Motor neuron (in vitro differentiated cells): ENCODE results near the gene SNAP47. TPM values are rescaled to one million over a fixed set of nuclear protein-coding genes. Genes with fewer than 3 reads are reported as not detected.
A peak's percentile ranks its signal among the peaks of the same experiment; 100 is the strongest.

Experiments
- ATAC-seq, 8 experiments: fragments of 200-7000 bp; cut with Tn5 transposase; replicated peaks in 6 of 8; 2 replicates each; pipeline ENCODE4 v1.8.0; 2021; ENCODE audit warnings: mild to moderate bottlenecking in 8 of 8, moderate library complexity in 8 of 8
- H3K27ac ChIP-seq, 2 donors: fragments of 250-450 bp; sonication (Bioruptor Pico); 2 replicates each; pipeline ENCODE4 v1.9.0; 2021; ENCODE audit warnings: antibody characterized with exemption in 2 of 2, mild to moderate bottlenecking in 2 of 2, moderate library complexity in 1 of 2
- H3K4me1 ChIP-seq, 2 donors: fragments of 250-450 bp; sonication (Bioruptor Pico); replicated peaks in 1 of 2; 2 replicates each; pipeline ENCODE4 v1.6.1; 2021; ENCODE audit warnings: antibody characterized with exemption in 2 of 2, mild to moderate bottlenecking in 2 of 2, moderate library complexity in 1 of 2
- H3K4me3 ChIP-seq, 5 donors: fragments of 250-450 bp; sonication (Bioruptor Pico); 2 replicates each; pipeline ENCODE4 v1.9.0; 2021; ENCODE audit warnings: antibody characterized with exemption in 5 of 5, mild to moderate bottlenecking in 5 of 5, moderate library complexity in 4 of 5
- WGBS, 10 experiments: fragments of 450-650 bp; shearing (Covaris generic); methylation state at CpG; one replicate each; pipeline ENCODE4 v1.0.0; 2022; 5-methylcytosine and 5-hydroxymethylcytosine counted together
- in situ Hi-C, 9 experiments: fragments of 400-800 bp; cut with MboI; loops; one replicate each; pipeline ENCODE4 v1.15.0; 2021; ENCODE audit warnings: low sequenced_read_pairs in 9 of 9, low pct_unique_long_range_greater_than_20kb in 2 of 9; ENCODE audit not compliant: unreplicated experiment in 9 of 9
- total RNA-seq, 8 experiments: library from RNA; unstranded; fragments of 300-600 nt; gene quantifications; 2 replicates each; pipeline versions ENCODE4 v1.2.3 to v1.2.4, GENCODE V29; 2022

SNAP47 gene
- total RNA-seq, 8 experiments from 2014 or later, result 26.6 to 56.0 (median 40.9) TPM

DNA sequence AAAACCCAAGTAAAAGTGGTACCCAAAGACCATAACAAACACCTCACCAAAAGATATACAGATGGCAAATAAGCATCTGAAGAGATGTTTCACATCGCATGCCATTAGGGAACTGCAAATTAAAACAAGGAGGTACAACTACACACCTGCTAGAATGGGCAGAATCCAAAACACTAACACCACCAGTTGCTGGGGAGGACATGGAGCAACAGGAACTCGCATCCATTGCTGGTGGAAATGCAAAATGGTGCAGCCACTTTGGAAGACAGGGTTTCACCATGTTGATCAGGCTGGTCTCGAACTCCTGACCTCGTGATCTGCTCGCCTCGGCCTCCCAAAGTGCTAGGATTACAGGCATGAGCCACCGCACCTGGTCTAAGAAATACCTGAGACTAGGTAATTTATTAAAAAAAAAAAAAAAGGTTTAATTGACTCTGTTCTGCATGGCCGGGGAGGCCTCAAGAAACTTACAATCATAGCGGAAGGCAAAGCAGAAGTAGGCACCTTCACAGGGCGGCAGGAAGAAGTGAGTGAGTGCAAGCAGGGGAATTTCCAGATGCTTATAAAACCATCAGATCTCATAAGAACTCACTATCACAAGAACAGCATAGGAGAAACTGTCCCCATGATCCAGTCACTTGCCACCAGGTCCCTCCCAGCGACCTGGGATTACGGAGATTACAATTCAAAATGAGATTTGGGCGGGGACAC, 50.0 kb downstream of the SNAP47 start:
- Histone ChIP-seq H3K27ac (no peak overlapping the region), H3K4me1 (peaks cover 7 to 10% of the 10 kb centered on the region in 2 donors), H3K4me3 (no peak overlapping the region)
- no peak for ATAC-seq
- WGBS, 10 experiments, result 83 to 98% (median 92%) methylated on average over 2 to 13 of the region's 13 CpGs
- in situ Hi-C loops, result loop anchor here in 5 of 9 experiments (25.0 kb wide), 2 partner anchors 152 to 177 kb away; partner anchors contain the start of gene WNT9A (in 4 of the 5)

DNA sequence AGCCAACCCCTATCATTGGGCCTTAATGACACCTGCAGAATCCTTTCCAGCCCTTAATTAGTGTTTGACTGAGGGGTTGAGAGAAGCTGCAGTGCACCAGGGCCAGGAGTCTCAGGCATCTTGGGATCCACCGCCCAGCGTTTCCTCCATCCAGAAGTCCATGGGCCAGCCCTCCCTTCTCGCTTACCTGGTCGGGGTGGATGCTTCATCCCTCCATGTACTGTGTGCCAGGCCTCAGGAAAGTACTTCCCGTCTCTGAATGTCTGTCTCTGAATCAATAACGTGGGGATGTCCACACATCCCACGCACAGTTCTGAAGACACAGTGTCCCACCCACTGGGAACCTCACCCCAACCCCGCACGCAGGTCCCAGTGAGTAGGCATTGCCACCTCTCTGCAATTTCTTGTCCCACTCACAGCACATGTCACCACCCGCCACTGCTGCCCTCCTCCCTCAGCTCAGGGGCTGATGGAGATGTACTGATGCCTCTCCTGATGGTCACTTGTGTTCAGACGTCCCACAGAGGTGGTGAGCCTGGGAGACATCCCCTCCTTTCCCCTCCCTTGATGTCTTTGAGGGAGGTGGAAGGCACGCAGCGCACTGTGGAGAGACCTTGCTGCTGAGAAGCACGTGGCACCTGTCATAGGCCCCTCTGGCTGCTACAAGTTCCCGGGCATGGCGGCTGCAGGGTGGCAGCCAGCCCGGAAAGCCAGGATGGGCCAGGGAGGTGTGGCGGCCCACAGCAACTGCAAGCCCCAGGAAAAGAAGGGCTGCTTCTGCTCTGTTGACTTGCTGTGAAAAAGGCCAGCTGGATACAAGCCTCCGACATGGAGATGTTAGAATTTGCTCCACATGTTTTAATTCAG, 50.8 kb downstream of the SNAP47 start:
- in situ Hi-C loops, result loop anchor here in 5 of 9 experiments (25.0 kb wide), 2 partner anchors 151 to 176 kb away; partner anchors contain the start of gene WNT9A (in 4 of the 5)
- Histone ChIP-seq H3K4me1 (peaks cover 7 to 10% of the 10 kb centered on the region in 2 donors), H3K4me3 (no peak overlapping the region), H3K27ac (no peak overlapping the region)
- ATAC-seq, result no peak
- WGBS, 10 experiments, result 20 to 100% (median 81%) methylated on average over 1 to 15 of the region's 19 CpGs; no CpG with 5 or more reads in 2 of the 10 experiments

DNA sequence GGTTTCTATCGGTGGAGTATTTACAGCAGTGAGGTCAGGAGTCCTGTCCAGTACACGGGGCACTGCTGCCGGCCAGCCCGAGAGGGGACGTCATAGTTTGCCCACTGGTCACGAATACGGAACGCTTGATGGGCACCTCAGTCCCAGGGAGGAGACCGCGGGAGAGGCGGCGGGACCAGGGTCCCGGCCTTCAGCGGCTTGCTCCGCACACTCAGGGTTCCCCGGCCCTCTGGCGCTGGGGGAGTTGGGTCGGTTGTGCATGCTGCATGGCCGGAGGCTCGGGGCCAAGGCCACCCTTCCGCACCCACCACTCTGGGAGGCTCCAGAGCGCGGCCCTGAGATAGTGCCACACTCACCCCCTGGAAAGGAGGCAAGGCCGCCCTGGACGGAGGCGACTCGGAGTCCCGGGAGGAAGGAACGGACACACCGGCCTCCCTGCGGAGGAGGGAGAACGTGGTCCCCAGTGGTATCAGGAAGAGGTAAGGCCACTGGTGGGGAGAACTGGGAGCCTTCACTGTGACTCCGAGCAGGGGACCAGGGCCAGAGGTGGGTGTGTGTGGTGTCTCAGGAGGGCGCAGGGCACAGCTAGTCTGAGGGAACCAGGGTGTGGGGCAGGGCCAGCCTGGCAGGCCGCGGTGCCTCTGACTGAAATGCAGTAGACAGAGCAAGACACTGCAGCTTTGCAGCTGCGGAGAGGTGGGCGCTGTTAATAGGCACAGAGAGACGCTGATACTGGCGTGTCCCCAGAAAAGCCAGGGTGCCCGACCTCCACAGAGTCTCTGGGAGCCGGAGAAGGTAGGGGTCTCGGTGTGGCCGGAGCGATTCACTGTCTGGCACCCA, 51.7 kb downstream of the SNAP47 start:
- 13 to 81% (median 52%) methylated on average over 3 to 31 of the region's 45 CpGs; no CpG with 5 or more reads in 2 of the 10 experiments for WGBS, 10 experiments
- Histone ChIP-seq H3K27ac (peak overlapping the region in 1 of 2 donors; percentile 9), H3K4me3 (peak overlapping the region; percentile 42 to 54 (median 49)), H3K4me1 (peaks cover 7 to 10% of the 10 kb centered on the region in 2 donors)
- in situ Hi-C loops, result loop anchor here in 5 of 9 experiments (25.0 kb wide), 2 partner anchors 150 to 175 kb away; partner anchors contain the start of gene WNT9A (in 4 of the 5)
- ATAC-seq, result peak in 3 of 8 experiments; percentile 0 to 1 (median 0)

DNA sequence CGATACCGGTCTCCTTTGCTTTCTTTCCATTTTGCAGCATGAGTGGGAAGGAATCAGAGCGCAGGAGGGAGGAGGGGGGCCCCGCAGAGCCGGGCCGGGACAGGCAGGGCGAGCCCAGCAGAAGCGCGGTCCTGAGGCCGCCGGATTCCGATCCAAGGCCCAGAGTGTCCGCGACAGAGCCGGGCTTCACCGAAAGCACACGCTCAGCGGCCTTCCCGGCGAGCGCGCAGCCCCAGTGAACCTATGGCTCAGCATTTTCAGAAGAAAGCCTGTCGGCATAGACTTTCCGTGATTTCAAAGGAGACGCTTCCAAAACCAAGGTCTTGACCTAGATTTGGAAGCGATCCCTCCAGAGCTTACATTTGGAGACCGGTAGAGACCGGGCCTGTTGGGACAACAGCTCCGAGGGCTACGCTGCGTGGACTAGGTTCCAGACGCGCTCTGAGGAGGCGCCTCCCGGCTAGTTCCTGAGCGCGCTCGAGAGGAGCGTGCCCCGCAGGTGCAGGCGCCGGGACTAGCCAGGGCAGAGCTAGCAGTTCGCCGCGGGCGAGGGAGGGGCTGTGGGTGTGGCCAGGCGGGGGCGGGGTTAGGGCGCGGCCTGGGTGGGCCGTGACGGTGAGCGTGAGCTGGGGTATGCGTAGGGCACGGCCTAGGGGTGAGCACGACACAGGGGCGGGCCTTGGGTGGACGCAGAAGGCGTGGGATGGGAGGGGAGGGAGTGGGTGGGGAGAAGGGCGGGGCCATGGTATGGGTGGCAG, 52.5 kb downstream of the SNAP47 start:
- in situ Hi-C loops, result loop anchor here in 5 of 9 experiments (25.0 kb wide), 2 partner anchors 150 to 175 kb away; partner anchors contain the start of gene WNT9A (in 4 of the 5)
- peak; percentile 66 to 89 (median 87) for ATAC-seq
- WGBS, 10 experiments, result 0 to 3% (median 0%) methylated on average over 1 to 15 of the region's 60 CpGs; no CpG with 5 or more reads in 3 of the 10 experiments
- Histone ChIP-seq H3K4me3 (peak overlapping the region; percentile 42 to 54 (median 49)), H3K27ac (peak overlapping the region in 1 of 2 donors; percentile 9), H3K4me1 (peaks cover 7 to 13% of the 10 kb centered on the region in 2 donors)

DNA sequence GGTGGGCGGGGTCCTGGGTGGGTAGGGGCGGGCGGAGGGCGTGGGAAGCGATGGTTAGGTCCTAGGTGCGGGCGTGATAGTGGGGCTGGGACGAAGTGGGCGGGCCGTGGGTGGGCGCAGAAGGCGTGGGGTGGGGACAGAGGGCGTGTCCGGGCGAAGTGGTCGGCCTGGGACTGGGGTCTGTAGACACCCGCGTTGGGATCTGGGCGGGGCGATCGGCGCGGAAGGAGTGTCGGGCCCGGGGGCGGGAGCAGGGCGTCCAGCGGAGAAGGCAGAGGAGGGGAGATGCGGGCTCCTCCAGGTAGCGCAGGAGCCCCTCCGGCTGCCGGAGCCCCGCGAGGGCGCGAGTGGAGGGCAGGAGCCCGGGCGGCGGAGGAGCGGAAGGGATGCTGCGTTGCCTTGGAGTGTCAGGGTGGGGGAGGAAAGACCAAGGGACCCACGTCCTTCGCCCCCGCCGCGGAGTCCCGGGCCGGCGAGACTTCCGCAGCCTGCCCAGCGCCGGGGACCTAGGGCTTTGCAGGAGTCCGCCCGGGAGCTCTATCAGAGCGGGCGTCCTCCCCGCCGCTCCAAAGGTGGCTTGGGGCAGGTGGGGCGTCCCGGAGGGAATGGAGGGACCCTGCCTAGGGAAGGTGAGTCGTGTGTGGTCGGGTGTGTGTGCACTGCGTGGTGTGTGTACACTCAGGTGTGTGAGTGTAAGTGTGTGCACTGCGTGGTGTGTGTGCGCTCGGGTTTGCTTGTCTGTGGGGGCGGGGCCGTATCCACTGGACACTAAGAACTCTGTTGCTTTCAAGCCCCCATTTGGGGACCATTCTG, 53.2 kb downstream of the SNAP47 start:
- in situ Hi-C loops, result loop anchor here in 5 of 9 experiments (25.0 kb wide), 2 partner anchors 149 to 174 kb away; partner anchors contain the start of gene WNT9A (in 4 of the 5)
- ATAC-seq, result peak; percentile 19 to 84 (median 78)
- H3K27ac ChIP-seq, result no peak overlapping the region
- H3K4me3 ChIP-seq, result peak overlapping the region; percentile 42 to 54 (median 49)
- WGBS, 10 experiments, result 0 to 17% (median 6%) methylated on average over 3 to 14 of the region's 68 CpGs; no CpG with 5 or more reads in 5 of the 10 experiments
- H3K4me1 ChIP-seq, result peaks cover 7 to 13% of the 10 kb centered on the region in 2 donors

DNA sequence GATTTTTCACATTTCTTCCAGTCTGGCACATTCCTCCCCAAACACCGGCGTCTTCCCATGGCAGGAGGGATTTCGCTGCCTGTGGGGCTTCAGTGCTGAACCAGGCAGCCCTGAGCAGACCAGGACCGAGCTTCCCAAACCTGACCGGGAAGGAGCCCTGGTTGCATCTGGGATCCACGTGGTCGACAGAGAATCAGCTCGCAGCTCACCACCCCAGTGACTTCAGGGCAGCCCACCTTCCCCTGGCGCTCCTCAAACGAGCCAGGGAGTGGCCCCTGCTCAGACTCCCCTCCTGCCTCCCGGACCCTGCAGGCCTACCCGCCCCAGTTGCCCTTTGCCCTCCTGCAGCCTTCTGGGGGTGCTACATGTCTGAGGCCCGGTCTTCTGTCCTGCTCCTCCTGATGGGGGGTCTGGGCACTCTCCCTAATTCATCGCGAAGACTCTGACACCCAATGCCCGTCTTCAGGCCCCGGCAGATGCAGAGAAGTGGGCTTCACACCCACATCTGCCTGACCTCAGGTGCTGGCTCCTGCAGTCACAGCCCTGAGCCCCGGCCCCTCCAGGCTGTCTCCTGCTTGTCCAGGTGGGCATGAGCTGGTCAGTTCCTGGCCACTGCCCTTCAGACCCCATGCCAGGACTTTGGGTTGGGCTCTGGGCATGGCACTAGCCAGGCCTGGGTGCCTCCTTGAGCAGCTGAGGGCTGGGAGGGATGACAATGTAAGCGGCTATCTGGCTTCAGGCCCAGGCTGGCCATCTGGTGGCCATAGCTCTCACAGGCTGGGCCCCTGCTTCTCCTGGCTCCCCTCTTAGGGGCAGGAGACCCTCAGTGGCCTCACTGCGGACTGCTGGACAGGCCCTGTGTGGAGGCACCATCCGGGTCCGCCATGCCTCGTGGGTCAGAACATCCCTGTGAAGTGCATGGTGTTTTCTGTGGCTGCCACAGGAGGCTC, 54.1 kb downstream of the SNAP47 start:
- peak overlapping the region; percentile 42 to 54 (median 49) for H3K4me3 ChIP-seq
- peaks cover 7 to 13% of the 10 kb centered on the region in 2 donors for H3K4me1 ChIP-seq
- H3K27ac ChIP-seq, result no peak overlapping the region
- peak in 1 of 8 experiments; percentile 4 for ATAC-seq
- WGBS, 10 experiments, result 53 to 96% (median 87%) methylated on average over 2 to 10 of the region's 23 CpGs; no CpG with 5 or more reads in 3 of the 10 experiments
- in situ Hi-C loops, result loop anchor here in 5 of 9 experiments (25.0 kb wide), 2 partner anchors 148 to 173 kb away; partner anchors contain the start of gene WNT9A (in 4 of the 5)

DNA sequence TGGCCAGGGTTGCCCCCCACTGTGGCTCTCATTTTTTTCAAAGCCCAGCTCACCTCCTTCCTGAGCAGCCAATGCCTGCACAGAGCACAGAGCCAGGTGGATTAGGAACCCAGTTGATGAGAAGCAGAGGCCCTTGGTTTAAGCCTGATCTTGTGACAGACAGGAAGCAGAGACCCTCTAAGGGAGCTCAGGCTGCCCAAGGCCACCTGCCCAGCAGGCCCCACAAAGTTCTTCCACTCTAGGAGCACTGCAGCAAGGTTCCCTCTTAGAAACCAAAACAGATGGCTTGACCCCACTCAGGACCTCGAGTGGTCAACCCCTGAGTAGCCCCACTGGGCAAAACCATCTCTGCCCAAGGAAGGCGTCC, 54.8 kb downstream of the SNAP47 start:
- no peak overlapping the region for H3K27ac ChIP-seq
- no peak overlapping the region for H3K4me3 ChIP-seq
- in situ Hi-C loops, result loop anchor here in 5 of 9 experiments (25.0 kb wide), 2 partner anchors 147 to 172 kb away; partner anchors contain the start of gene WNT9A (in 4 of the 5)
- 80 to 100% (median 82%) methylated on average over 1 to 2 of the region's 2 CpGs; no CpG with 5 or more reads in 6 of the 10 experiments for WGBS, 10 experiments
- no peak for ATAC-seq
- H3K4me1 ChIP-seq, result peaks cover 7 to 13% of the 10 kb centered on the region in 2 donors

DNA sequence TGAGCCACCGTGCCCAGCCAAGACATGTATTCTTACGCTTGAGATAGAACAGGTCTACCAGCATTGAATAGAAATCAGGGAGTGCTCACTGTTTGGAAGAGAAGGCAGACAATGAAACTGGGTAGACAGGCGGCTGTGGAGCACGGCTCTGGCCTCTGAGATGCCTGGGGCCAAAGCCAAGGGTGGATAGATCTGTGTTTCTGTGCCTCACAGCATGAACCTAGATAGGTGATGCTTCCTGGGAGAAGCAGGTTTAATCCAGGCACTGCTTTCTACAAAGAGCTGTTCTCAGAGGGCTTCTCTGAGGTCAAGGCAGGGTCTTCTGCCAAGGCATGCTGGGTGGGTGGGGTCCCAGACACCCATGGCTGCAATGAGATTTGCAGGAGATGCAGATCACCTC, 55.6 kb downstream of the SNAP47 start:
- Histone ChIP-seq H3K27ac (no peak overlapping the region), H3K4me3 (no peak overlapping the region), H3K4me1 (peaks cover 7 to 13% of the 10 kb centered on the region in 2 donors)
- in situ Hi-C loops, result loop anchor here in 5 of 9 experiments (25.0 kb wide), 2 partner anchors 146 to 171 kb away; partner anchors contain the start of gene WNT9A (in 4 of the 5)
- no peak for ATAC-seq
- 76 to 100% (median 81%) methylated on average over 1 to 4 of the region's 4 CpGs; no CpG with 5 or more reads in 5 of the 10 experiments for WGBS, 10 experiments

DNA sequence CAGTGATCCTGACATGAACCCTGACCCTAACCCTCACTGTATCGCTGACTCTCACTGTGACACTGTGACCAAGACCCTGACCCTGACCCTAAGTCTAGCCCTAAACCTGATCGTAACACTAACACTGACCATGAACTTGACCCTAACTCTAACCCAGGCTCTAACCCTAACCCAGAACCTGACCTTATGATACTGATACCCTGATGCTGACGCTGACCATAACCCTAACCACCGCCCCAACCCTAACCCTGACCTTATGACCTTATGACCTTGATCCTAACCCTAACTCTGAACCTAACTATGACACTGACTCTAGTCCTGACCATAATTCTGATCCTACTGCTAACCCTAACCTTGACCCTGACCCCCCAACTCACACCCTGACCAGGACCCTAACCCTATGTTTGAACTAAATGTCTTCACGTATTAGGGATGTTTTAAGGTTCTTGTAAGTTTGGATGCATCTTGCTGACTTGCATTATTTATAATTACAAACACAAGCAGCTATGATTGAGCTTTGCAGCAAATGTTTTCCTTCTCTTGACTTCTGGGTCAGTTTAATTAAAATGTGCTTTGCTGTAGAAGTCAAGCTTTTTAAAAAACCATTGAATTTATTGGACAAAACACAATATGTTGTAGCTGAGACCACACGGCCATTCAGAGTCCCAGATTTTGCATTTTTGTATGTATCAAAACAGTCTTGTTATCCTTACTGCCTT, 56.3 kb downstream of the SNAP47 start:
- in situ Hi-C loops, result loop anchor here in 5 of 9 experiments (25.0 kb wide), 2 partner anchors 146 to 171 kb away; partner anchors contain the start of gene WNT9A (in 4 of the 5)
- Histone ChIP-seq H3K4me3 (no peak overlapping the region), H3K27ac (no peak overlapping the region), H3K4me1 (peaks cover 7 to 13% of the 10 kb centered on the region in 2 donors)
- 25 to 100% (median 82%) methylated on average over 1 to 6 of the region's 6 CpGs; no CpG with 5 or more reads in 1 of the 10 experiments for WGBS, 10 experiments
- no peak for ATAC-seq
